Testis (tissue), 2 donors: ENCODE measurements around the gene TMEM150C.

Experiments used
- CTCF ChIP-seq, 3 experiments: fragments of 450-650 bp in 2 of 3; fragments of 200-600 bp in 1 of 3; sonication (generic) in 1 of 3; IDR thresholded peaks; one replicate each; pipeline ENCODE4 v1.5.1; 2016 to 2019; ENCODE audit warnings: antibody characterized with exemption in 3 of 3, mild to moderate bottlenecking in 2 of 3, moderate library complexity in 1 of 3
- POLR2A ChIP-seq: fragments of 450-650 bp; IDR thresholded peaks from one replicate; pipeline ENCODE4 v1.6.1; 2017; ENCODE audit warnings: antibody characterized with exemption, mild to moderate bottlenecking, moderate library complexity

GRCh38 chr4:82601242-82602015 is 39.6 kb upstream of the TMEM150C start:
- TF ChIP-seq CTCF (IDR thresholded peaks at IDR 0.05) (no peak), POLR2A (no peak)
